OCI-LY1 (cell line): ENCODE measurements around the gene FTHL17.

Experiments used
- EZH2 ChIP-seq: fragments of 200-600 bp; sonication (generic), shearing (Covaris generic); IDR thresholded peaks from 2 replicates; pipeline ENCODE4 v1.8.0; 2017; ENCODE audit warnings: borderline replicate concordance, mixed run types, mild to moderate bottlenecking, antibody characterized with exemption, low read length, moderate library complexity, mixed read lengths
- TF ChIP-seq, protein P1 (sequence below): fragments of 200-600 bp; sonication (generic), shearing (Covaris generic); IDR thresholded peaks from 2 replicates; pipeline ENCODE4 v1.5.1; 2017; ENCODE audit warnings: mild to moderate bottlenecking, antibody characterized with exemption, low read length, moderate library complexity, mixed read lengths

DNA sequence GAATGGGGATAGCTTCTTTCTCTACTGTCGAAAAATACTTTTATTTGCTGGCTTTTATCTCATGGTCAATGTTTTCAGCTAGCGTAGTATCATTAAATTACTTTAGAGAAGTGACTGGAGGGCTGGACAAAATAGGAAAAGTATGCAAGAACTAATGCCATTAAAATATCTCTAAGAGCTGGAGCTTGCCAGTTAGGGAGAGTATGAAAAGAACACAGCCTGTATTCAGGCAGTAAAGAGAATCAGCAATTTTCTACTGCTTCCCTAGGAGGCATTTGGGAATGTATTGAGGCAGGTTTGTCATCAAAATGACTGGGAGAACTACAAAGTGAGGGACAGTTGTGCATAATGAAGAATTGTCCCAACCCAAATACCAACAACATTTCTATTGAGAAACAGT lies 43.0 kb upstream of the FTHL17 start:
- TF ChIP-seq, protein P1, sequence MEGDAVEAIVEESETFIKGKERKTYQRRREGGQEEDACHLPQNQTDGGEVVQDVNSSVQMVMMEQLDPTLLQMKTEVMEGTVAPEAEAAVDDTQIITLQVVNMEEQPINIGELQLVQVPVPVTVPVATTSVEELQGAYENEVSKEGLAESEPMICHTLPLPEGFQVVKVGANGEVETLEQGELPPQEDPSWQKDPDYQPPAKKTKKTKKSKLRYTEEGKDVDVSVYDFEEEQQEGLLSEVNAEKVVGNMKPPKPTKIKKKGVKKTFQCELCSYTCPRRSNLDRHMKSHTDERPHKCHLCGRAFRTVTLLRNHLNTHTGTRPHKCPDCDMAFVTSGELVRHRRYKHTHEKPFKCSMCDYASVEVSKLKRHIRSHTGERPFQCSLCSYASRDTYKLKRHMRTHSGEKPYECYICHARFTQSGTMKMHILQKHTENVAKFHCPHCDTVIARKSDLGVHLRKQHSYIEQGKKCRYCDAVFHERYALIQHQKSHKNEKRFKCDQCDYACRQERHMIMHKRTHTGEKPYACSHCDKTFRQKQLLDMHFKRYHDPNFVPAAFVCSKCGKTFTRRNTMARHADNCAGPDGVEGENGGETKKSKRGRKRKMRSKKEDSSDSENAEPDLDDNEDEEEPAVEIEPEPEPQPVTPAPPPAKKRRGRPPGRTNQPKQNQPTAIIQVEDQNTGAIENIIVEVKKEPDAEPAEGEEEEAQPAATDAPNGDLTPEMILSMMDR, result no peak
- no peak for TF ChIP-seq EZH2
